K562 (cell line): ENCODE data around the gene SATB1. TPM values are rescaled to one million over a fixed set of nuclear protein-coding genes. Genes with fewer than 3 reads are reported as not detected.

Experiments used
- BRF2 ChIP-seq: IDR thresholded peaks from 3 replicates; pipeline ENCODE4 v1.6.1; 2011; ENCODE audit warnings: borderline replicate concordance, mild to moderate bottlenecking; ENCODE audit not compliant: insufficient read length, insufficient read depth
- CREBBP ChIP-seq: IDR thresholded peaks from one replicate; pipeline ENCODE4 v1.6.1; 2012; ENCODE audit warnings: low read depth, mild to moderate bottlenecking, control low read depth, inconsistent platforms, low read length
- ETS1 ChIP-seq: conservative IDR thresholded peaks from 2 replicates; pipeline ENCODE4 v1.6.1; 2011; ENCODE audit warnings: low read depth, mild to moderate bottlenecking, low read length; ENCODE audit not compliant: control insufficient read depth
- HOXB6 ChIP-seq: fragments of 250-450 bp; sonication (Bioruptor Pico); IDR thresholded peaks from 2 replicates; pipeline ENCODE4 v1.5.1; 2022; ENCODE audit warnings: mild to moderate bottlenecking, borderline replicate concordance
- MEIS2 ChIP-seq: fragments of 450-650 bp; IDR thresholded peaks from 2 replicates; pipeline ENCODE4 v1.6.1; 2014; ENCODE audit warnings: mild to moderate bottlenecking; ENCODE audit not compliant: partially characterized antibody
- RBM14 ChIP-seq: fragments of 200-400 bp; formaldehyde crosslinking; IDR thresholded peaks from 2 replicates; pipeline ENCODE4 v1.6.1; 2018; ENCODE audit warnings: low read depth, mild to moderate bottlenecking, low read length, moderate library complexity, borderline replicate concordance; ENCODE audit not compliant: insufficient read depth
- ZNF253 ChIP-seq: fragments of 250-450 bp; sonication (Bioruptor Pico); conservative IDR thresholded peaks from 2 replicates; pipeline ENCODE4 v1.6.1; 2021; ENCODE audit warnings: mild to moderate bottlenecking
- ZNF311 ChIP-seq: fragments of 250-450 bp; sonication (Bioruptor Pico); IDR thresholded peaks from 2 replicates; pipeline ENCODE4 v1.4.0; 2020; ENCODE audit warnings: mild to moderate bottlenecking, moderate library complexity
- ZNF449 ChIP-seq: fragments of 250-450 bp; sonication (Bioruptor Pico); IDR thresholded peaks from 2 replicates; pipeline ENCODE4 v1.8.0; 2022; ENCODE audit warnings: moderate library complexity, mild to moderate bottlenecking, inconsistent platforms
- polyA plus RNA-seq, 8 experiments: library from polyadenylated mRNA; depleted of rRNA in 4 of 8; stranded (reverse) in 5 of 8; unstranded in 3 of 8; fragments of >200 nt; fragmentation: Nextera tagmentation in 2 of 8; fragmentation: Illumina TruSeq in 1 of 8; extraction: Ambion mirVana in 2 of 8; extraction: Trizol in 1 of 8; gene quantifications; 2 replicates each; pipeline versions ENCODE4 v1.2.1 to v1.2.3, GENCODE V29; 2011 to 2014; ENCODE audit warnings: inconsistent platforms in 1 of 8, missing spikeins in 1 of 8
- total RNA-seq, 7 experiments: library from RNA; depleted of rRNA in 6 of 7; stranded (reverse); fragments of >200 nt in 6 of 7; fragmentation: Illumina TruSeq in 2 of 7; extraction: Trizol in 2 of 7; gene quantifications; 2 replicates each; pipeline versions ENCODE4 v1.2.1 to v1.2.3, GENCODE V29; 2011 to 2021; ENCODE audit warnings: low replicate concordance in 1 of 7

The SATB1 gene
- total and polyA plus RNA-seq, 9 of the 15 experiments (the other 6 are each of a cell fraction or from before 2014, with no cell fraction given) = 0.03 to 2.5 (median 0.15) TPM; not detected in 1

- TF ChIP-seq ZNF449 (CRISPR knock-in tag) = no peak
- TF ChIP-seq MEIS2 = no peak
- TF ChIP-seq ZNF311 (CRISPR knock-in tag) = no peak
- TF ChIP-seq CREBBP = no peak
- TF ChIP-seq ZNF253 (CRISPR knock-in tag) = no peak
- TF ChIP-seq BRF2 = no peak
- TF ChIP-seq RBM14 = no peak
- TF ChIP-seq HOXB6 (CRISPR knock-in tag) = no peak
- no peak for TF ChIP-seq ETS1
- TF ChIP-seq, all 486 proteins: peak for 0
Measured at GRCh38 chr3:18443665-18444594, 18.8 kb upstream of the SATB1 start (continued).
